Measurements from ENCODE around the gene KRT6A.
"Not testable (repeated sequence)": the region's sequence is repeated elsewhere in the genome, so short reads cannot be mapped to it uniquely, and the experiment has no call there.

Gene KRT6A

GRCh38 chr12:52496590-52497071 lies 3.6 kb upstream of the KRT6A start:
- no peak overlapping the region for H3K4me3 Mint-ChIP-seq
- H3K9me3 Mint-ChIP-seq: peaks cover 8% of the 10 kb centered on the region
- no peaks in the 10 kb centered on the region for H3K36me3 Mint-ChIP-seq (ENCODE audit: low read depth)
- H3K27me3 Mint-ChIP-seq (ENCODE audit: low read depth): peaks cover 22% of the 10 kb centered on the region
- peak overlapping the region in 1 of 3 experiments; percentile 11 for H3K27ac Mint-ChIP-seq
- no peak for TF ChIP-seq CTCF (IDR thresholded peaks at IDR 0.05; ENCODE audit: unreplicated experiment in 3 of 3)
- peaks cover 19% of the 10 kb centered on the region for H3K4me1 Mint-ChIP-seq

GRCh38 chr12:52496054-52496453 lies 3.0 kb upstream of the KRT6A start:
- H3K27ac Mint-ChIP-seq: peak overlapping the region in 1 of 3 experiments; percentile 11
- TF ChIP-seq CTCF (IDR thresholded peaks at IDR 0.05; ENCODE audit: unreplicated experiment in 3 of 3): no peak
- peaks cover 19% of the 10 kb centered on the region for H3K4me1 Mint-ChIP-seq
- peaks cover 6% of the 10 kb centered on the region for H3K9me3 Mint-ChIP-seq
- no peak overlapping the region for H3K4me3 Mint-ChIP-seq
- H3K27me3 Mint-ChIP-seq (ENCODE audit: low read depth): peaks cover 25% of the 10 kb centered on the region
- H3K36me3 Mint-ChIP-seq (ENCODE audit: low read depth): no peaks in the 10 kb centered on the region

- H3K27ac Mint-ChIP-seq: no peak overlapping the region
- peaks cover 25% of the 10 kb centered on the region for H3K27me3 Mint-ChIP-seq (ENCODE audit: low read depth)
- TF ChIP-seq CTCF (IDR thresholded peaks at IDR 0.05; ENCODE audit: unreplicated experiment in 3 of 3): no peak
- peaks cover 19% of the 10 kb centered on the region for H3K4me1 Mint-ChIP-seq
- no peaks in the 10 kb centered on the region for H3K36me3 Mint-ChIP-seq (ENCODE audit: low read depth)
- no peak overlapping the region for H3K4me3 Mint-ChIP-seq
- H3K9me3 Mint-ChIP-seq: peaks cover 3% of the 10 kb centered on the region
Measured at GRCh38 chr12:52495389-52495788, 2.3 kb upstream of the KRT6A start.

GRCh38 chr12:52494518-52494917 lies 1.5 kb upstream of the KRT6A start:
- H3K27ac Mint-ChIP-seq: no peak overlapping the region
- H3K9me3 Mint-ChIP-seq: no peaks in the 10 kb centered on the region
- no peaks in the 10 kb centered on the region for H3K36me3 Mint-ChIP-seq (ENCODE audit: low read depth)
- H3K27me3 Mint-ChIP-seq (ENCODE audit: low read depth): peaks cover 25% of the 10 kb centered on the region
- peaks cover 19% of the 10 kb centered on the region for H3K4me1 Mint-ChIP-seq
- no peak overlapping the region for H3K4me3 Mint-ChIP-seq
- no peak for TF ChIP-seq CTCF (IDR thresholded peaks at IDR 0.05; ENCODE audit: unreplicated experiment in 3 of 3)

- TF ChIP-seq CTCF (IDR thresholded peaks at IDR 0.05; ENCODE audit: unreplicated experiment in 3 of 3): no peak
- Mint-ChIP-seq H3K36me3 (ENCODE audit: low read depth) (no peaks in the 10 kb centered on the region), H3K27ac (no peak overlapping the region), H3K4me1 (peaks cover 19% of the 10 kb centered on the region), H3K4me3 (no peak overlapping the region), H3K9me3 (no peaks in the 10 kb centered on the region), H3K27me3 (ENCODE audit: low read depth) (peaks cover 26% of the 10 kb centered on the region)
Measured at GRCh38 chr12:52494100-52494499, 1.0 kb upstream of the KRT6A start.

- not testable (repeated sequence) for H3K4me3 Mint-ChIP-seq; H3K27ac Mint-ChIP-seq; H3K36me3 Mint-ChIP-seq (ENCODE audit: low read depth); H3K9me3 Mint-ChIP-seq
- Mint-ChIP-seq H3K4me1 (peaks cover 19% of the 10 kb centered on the region), H3K27me3 (ENCODE audit: low read depth) (peaks cover 27% of the 10 kb centered on the region)
Measured at GRCh38 chr12:52492405-52492804, 652 bp downstream of the KRT6A start.

- not testable (repeated sequence) for H3K36me3 Mint-ChIP-seq (ENCODE audit: low read depth); H3K4me3 Mint-ChIP-seq; H3K9me3 Mint-ChIP-seq; H3K27ac Mint-ChIP-seq
- H3K4me1 Mint-ChIP-seq: peaks cover 17% of the 10 kb centered on the region
- peaks cover 29% of the 10 kb centered on the region for H3K27me3 Mint-ChIP-seq (ENCODE audit: low read depth)
Measured at GRCh38 chr12:52491495-52491894, 1.6 kb downstream of the KRT6A start.
